HG02852 (cell line): ENCODE data around the gene ZNF701.
"Not testable (repeated sequence)": the region's sequence is repeated elsewhere in the genome, so short reads cannot be mapped to it uniquely, and the experiment has no call there.

Experiments
- ATAC-seq: cut with Tn5 transposase; IDR thresholded peaks from one replicate; pipeline ENCODE4 v1.9.1; 2021; ENCODE audit warnings: mild to moderate bottlenecking, moderate library complexity; ENCODE audit not compliant: unreplicated experiment

ZNF701 gene

DNA sequence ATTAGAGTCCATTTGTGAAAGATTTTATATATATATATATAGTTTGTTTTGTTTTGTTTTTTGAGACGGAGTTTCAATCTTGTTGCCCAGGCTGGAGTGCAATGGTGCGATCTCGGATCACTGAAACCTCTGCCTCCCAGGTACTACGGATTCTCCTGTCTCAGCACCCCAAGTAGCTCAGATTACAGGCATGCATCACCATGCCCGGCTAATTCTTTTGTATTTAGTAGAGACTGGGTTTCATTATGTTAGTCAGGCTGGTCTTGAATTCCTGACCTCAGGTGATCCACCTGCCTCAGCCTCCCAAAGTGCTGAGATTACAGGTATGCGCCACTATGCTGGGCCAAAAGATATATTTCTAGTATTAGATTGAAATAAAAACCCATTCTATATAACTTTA, 4.0 kb upstream of the ZNF701 start:
- no peak for ATAC-seq

DNA sequence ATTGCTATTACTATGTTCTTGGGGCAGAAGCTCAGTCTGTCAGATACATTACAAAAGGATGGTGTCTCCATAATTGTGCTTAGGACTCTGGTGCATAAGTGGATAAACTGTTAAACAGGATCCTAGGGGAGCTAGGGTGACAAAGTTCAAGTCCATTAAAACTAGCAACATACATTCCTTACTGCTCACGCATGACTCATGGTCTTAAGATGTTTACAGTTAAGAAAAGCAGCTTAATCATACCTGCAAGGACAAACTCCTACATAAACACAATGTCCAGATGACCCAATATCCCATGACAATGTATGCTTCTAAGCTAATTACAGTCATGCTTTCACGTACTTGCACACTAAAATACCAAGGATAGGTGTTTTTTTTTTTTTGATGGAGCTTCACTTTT, 3.5 kb upstream of the ZNF701 start:
- no peak for ATAC-seq

DNA sequence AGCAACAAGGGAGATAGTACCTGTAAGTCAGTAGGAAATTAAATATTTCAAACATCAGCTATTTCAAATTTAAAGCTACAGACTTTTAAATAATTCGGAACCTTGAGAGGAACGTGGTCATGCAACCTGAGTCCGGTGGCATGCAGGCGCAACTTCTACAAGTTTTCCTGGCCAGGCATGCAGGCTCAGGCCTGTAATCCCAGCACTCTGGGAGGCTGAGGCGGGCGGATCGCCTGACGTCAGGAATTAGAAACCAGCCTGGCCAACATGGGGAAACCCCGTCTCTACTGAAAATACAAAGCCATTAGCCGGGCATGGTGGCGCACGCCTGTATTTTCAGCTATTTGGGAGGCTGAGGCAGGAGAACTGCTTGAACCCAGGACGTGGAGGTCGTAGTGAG, 2.2 kb upstream of the ZNF701 start:
- no peak for ATAC-seq

DNA sequence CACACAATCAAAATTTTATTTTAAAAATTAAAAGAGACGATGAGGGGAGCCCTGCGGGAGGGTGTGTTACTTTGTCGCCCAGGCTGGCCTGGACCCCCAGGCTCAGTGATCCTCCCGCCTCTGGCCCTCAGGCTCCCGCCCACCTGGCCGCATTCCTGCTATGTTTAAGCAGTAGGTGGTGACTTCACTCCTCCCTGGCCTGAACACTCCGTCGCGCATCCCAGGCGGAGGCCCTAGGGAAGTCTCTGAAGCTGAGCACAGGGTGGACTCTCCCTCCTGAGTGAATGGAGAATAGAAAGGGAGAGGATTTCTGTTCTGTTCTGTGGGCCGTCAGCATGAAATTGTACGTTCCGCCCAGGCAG, 468 bp upstream of the ZNF701 start:
- not testable (repeated sequence) for ATAC-seq

DNA sequence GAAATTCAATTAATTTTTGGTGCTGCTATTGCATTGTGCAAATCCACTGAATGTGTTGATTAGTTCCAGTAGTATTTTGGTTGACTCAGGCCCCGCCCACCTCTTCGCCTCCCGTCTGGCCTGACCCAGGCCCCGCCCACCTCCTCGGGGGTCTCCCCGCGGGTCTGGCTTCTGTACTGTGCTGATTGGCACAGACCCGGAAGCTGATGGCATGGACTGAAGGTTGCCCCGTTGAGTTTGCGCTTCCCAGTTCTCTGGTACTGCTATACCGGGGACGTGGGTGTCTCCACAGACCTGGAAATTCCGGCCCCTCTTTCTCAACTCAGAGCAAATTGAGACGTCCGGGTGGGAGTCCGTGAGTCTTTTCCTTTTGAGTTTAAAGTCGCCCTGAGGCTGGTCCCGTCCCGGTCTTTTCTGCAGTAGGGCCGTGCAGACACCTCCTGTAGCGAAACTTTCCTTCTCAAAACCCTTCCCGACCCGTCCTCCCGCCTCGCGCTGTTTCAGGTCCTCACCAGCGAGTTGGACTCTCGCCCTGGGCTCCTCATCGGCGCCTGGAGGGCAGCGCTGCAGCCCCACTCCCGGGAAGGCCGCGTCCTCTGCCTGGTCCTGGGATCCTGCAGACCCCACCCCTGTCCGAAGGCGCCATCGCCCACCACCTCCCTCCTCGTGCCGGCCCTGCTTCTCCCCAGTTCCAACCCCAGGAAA, 14.8 kb downstream of the ZNF701 start:
- ATAC-seq, result no peak

DNA sequence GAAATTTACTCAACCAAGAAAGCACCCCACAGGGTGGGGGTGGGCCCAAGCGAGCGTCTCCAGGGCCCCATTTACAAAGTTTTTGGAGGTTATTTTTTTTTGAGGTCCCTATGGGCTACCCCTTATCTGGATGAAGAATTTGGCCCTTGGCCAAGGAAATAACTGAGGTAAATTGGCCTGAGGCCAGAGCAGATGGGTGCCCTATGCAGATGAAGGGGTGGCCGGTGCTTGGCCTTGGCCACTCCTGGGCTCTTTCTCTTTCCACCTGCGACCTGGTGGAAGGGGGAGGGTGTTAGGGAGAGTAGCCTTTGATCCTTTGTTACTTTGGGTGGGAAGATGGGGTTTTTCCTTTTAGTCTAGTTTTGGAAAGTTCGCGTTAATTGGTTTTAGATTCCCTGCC, 15.5 kb downstream of the ZNF701 start:
- ATAC-seq, result no peak

DNA sequence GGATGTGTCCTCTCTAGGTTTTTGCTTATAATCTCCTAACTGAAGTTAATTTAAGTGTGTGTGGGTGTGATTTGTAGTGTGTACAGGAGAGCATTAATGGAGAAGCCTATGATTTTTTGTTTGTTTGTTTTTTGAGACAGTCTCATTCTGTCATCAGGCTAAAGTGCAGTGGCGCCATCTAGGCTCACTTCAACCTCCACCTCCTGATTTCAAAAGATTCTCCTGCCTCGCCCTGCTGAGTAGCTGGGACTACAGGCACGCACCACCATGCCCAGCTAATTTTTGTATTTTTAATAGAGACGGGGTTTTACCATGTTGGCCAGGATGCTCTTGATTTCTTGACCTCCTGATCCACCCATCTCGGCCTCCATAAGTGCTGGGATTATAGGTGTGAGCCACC, 20.6 kb downstream of the ZNF701 start:
- ATAC-seq, result no peak

DNA sequence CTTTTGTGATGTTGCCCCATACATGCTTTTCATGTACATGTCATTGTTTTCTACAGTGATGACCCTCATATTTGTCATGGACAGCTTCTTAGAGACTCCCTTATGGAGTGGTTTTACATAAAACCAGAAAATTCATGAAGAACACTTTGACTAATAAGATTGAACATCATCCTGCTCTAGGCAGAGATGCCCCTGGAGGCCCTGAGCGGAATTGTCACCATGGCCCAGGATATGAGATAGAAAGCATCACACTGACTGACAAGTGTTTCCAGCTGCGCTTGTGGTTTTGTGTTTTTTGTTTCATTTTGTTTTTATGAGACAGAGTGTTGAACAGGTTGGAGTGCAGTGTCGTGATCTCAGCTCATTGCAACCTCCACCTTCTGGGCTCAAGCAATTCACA, 22.2 kb downstream of the ZNF701 start:
- ATAC-seq, result no peak

DNA sequence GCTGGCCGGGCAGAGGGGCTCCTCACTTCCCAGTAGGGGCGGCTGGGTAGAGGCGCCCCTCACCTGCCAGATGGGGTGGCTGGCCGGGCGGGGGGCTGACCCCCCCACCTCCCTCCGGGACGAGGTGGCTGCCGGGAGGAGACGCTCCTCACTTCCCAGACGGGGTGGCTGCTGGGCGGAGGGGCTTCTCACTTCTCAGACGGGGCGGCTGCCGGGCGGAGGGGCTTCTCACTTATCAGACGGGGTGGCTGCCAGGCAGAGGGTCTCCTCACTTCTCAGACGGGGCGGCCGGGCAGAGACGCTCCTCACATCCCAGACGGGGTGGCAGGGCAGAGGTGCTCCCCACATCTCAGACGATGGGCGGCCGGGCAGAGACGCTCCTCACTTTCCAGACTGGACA, 23.4 kb downstream of the ZNF701 start:
- ATAC-seq, result not testable (repeated sequence)

DNA sequence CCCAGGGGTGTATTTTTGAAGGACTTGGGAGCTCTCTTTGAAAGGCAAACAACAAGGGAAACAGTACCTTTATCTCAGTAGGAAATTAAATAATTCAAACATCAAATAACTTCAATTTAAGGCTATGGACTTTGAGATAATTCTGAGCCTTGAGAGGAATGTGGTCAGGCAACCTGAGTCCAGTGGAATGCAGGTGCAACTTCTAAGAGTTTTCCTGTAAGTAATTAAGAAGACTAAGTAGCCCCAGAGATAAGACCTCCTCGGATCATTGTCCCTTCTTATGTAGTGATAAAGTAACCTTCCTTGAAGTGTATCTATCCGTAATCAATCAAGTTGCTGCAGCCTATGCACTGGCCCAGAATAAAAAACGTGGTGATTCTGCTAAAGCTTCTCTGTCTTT, 29.2 kb downstream of the ZNF701 start:
- no peak for ATAC-seq

DNA sequence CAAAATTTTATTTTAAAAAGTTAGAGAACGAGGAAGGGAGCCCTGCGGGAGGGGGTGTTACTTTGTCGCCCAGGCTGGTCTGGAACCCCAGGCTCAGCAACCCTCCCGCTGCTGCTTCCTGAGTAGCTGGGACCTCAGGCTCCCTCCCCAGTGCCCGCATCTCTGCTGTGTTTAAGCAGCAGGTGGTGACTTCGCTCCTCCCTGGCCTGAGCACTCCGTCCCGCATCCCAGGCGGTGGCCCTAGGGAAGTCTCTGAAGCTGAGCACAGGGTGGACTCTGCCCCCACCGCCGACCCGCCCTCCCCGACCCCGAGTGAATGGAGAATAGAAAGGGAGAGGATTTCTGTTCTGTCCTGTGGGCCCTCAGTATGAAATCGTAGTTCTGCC, 30.5 kb downstream of the ZNF701 start:
- ATAC-seq, result peak; percentile 25

DNA sequence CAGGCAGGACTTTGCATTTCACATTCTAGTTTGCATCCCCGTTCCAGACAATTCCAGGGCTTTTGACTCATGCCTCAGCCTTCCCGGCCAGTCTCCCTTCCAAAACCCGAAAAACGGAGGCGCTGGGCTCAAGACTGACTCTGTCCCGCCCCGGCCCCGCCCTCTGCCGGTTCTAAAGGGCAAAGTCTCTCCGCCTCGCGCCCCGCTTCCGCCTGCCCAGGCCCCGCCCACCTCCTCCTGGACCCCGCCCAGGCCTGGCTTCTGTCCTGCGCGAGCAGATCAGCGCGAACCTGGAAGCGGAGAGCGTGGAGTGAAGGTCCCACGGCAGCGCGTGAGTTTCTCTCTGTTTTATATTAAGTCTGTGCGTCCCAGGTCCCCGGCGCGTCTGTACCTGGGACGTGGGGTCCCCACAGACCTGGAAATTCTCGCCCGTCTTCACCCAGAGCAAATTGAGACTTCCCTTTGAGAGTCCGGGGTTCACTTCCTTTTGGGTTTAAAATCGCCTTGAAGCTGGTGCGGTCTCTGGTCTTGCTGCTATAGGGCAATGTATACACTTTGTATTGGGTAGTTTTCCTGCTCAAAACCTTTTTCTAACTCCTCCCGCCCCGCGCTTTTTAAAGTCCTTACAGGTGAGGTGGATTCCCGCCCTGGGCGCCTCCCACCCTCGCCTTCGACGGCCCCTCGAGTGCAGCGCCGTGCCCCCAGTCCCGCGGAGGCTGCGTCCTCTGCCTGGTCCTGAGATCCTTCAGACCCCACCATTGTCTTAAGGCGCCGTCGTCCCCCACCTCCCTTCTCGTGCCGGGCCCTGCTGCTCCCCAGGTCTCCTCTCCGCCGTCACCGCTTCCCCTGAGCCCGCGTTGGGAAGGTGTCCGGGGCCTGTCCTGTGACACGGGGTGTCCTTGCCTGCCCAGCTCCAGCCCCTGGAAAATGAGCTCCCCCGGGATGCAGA, 31.2 kb downstream of the ZNF701 start:
- peak; percentile 95 for ATAC-seq

DNA sequence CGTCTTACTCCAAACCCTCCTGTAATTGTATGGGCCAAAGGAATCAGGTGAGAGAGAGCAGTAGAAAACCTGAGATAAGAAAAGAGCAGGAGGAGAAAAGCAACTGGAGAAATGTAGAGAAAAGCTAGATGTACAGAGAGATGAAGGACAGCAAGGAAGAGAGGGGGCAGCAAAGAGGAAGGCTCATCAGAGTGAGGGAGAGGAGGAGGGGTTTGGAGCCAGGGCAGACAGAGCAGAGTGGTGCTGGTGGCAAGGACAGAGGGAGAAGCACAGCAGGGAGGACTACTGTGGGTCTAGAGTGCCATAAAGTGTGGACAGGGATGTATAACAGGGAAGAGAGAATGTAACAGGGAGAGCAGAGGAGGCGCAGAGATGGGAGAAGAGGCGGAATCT, 31.9 kb downstream of the ZNF701 start:
- not testable (repeated sequence) for ATAC-seq

DNA sequence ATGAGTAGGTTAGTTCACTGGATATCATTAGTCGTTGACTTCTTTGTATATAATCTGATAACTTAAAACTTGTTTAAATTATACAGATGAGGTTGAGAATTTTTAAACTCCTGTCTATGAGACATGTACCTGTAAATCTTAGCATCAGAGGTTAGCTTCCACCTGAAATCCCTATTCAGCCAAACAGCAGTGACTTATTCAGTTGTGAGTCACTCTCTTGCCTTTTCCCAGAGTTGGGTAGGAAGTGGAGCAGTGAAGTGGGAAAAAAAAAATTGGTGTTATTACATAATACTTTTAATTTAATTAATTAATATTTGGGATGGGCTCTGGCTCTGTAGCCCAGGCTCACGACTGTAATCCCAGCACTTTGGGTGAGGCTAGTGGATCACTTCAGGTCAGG, 32.9 kb downstream of the ZNF701 start:
- ATAC-seq, result no peak

DNA sequence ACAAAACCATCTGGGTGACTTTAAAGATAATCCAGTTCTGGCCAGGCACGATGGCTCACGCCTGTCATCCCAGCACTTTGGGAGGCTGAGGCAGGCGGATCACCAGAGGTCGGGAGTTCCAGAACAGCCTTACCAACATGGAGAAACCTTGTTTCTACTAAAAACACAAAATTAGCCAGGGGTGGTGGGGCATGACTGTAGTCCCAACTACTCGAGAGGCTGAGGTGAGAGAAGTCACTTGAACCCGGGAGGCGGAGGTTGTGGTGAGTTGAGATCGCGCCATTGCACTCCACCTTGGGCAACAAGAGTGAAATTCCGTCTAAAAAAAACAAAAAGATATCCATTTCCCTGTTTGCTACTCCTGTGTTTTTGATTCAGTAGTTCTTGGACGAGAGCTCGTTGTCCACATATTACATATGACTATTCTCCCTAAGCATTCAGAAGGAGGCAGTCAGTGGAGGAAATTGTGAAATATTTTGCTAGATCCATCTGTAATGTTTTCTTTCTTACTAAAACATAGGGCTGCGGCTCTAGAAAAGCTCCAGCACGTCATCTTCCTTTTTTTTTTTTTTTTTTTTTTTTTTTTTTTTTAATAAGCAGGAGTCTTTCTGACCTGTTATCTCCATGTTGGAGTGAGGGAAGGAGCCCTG, 33.6 kb downstream of the ZNF701 start:
- no peak for ATAC-seq

DNA sequence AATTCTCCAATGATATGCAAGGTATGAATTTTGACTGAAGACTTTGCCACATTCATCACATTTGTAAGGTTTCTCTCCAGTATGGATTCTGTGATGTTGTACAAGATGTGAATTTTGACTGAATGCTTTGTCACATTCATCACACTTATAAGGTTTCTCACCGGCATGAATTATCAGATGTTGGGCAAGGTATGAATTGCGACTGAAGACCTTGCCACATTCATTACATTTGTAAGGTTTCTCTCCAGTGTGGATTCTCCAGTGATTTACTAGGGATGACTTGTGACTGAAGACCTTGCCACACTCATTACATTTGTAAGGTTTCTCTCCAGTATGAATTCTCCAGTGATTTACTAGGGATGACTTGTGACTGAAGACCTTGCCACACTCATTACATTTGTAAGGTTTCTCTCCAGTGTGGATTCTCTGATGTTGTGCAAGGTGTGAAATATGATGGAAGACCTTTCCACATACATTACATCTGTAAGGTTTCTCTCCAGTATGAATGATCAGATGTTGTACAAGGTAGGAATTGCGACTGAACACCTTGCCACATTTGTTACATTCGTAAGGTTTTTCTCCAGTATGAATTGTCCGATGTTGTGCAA, 43.3 kb downstream of the ZNF701 start:
- ATAC-seq, result no peak

DNA sequence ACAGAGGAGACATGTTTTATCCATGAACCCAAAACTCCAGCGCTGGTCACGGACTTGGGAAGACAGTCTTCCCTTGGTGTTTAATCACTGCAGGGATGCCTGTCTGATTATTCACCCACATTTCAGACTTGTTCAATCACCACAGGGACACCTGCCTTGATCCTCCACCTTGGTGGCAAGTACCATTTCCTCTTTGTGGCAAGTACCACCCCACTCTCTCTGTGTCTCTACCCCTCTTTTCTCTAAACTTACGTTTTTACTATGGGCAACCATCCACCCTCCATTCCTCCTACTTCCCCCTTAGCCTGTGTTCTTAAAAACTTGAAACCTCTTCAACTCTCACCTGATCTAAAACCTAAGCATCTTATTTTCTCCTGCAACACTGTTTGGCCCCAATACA, 51.3 kb downstream of the ZNF701 start:
- no peak for ATAC-seq

DNA sequence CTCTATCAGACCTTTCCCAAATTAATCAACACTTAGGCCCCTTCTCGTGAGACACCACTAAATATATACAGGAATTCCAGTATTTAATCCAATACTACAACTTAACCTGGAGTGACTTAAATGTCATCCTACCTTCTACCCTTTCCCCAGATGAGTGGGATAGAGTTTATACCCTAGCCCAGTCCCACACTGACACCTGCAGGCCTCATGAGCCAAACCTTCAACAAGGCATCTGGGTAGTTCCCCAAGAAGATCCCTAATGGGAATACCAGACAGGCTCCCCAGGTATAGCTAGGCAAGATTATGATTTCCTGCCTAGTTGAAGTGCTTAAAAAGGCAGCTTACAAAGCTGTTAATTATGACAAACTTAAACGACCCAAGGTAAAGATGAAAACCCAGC, 52.2 kb downstream of the ZNF701 start:
- no peak for ATAC-seq

DNA sequence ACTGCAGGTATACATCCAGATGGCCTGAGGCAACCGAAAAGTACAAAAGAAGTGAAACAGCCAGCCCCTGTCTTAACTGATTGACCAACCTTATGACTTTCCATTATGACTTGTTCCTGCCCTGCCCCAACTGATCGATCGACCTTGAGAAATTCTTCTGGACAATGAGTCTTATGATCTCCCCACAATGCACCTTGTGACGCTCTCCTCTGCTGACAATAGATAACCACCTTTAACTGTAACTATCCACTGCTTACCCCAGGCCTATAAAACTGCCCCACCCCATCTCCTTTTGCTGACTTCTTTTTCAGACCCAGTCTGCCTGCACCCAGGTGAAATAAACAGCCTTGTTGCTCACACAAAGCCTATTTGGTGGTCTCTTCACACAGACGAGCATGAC, 56.8 kb downstream of the ZNF701 start:
- ATAC-seq, result no peak

DNA sequence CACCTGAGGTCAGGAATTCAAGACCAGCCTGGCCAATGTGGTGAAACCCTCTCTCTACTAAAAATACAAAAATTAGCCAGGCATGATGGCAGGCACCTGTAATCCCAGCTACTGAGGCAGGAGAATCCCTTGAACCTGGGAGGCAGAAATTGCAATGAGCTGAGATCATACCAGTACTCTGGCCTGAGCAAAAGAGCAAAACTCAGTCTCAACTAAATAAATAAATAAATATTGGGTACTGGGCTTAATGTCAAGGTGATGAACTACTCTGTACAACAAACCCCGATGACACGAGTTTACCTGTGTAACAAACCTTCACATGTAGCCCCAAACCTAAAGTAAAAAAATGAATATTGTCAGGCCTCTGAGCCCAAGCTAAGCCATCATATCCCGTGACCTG, 57.4 kb downstream of the ZNF701 start:
- not testable (repeated sequence) for ATAC-seq

DNA sequence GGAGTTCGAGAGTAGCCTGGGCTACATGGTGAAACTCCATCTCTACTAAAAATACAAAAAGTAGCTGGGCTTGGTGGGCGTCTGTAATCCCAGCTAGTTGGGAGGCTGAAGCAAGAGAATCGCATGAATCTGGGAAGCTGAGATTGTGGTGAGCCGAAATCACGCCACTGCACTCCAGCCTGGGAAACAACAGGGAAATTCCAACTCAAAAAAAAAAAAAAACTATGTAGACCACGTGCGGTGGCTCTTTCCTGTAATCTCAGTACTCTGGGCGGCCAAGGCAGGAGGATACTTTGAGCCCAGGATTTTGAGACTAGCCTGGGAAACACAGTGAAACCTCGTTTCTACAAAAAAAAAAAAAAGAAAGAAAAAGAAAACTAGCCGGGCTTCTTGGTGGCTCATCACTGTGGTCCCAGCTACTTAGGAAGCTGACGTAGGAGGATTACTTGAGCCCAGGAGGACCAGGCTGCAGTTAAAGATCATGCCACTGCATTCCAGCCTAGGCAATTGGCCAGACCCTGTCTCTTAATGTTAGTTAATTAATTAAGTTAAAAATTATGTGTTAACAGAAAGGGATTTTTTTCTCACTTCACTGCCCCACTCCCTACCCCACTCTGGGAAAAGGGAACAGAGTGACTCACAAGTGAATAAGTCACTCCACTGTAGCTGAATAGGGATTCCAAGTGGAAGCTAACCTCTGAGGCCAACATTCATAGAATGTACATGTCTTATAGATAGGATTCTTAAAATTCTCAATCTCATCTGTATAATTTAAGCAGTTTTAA, 65.9 kb downstream of the ZNF701 start:
- ATAC-seq, result no peak
